Liver (tissue), 9 donors: ENCODE results near the gene PXMP4. TPM values are rescaled to one million over a fixed set of nuclear protein-coding genes. Genes with fewer than 3 reads are reported as not detected.

Experiments used
- DNase-seq: peaks from one replicate; pipeline ENCODE4 v3.0.0-alpha.2; 2017; ENCODE audit warnings: low spot score
- H3K27ac ChIP-seq, 2 donors: one replicate each; pipeline ENCODE4 v1.7.0; 2013; ENCODE audit warnings: inconsistent platforms in 2 of 2, low read length in 2 of 2, control low read depth in 1 of 2, low read depth in 1 of 2, mild to moderate bottlenecking in 1 of 2
- H3K27me3 ChIP-seq, 4 donors: one replicate each; pipeline versions ENCODE4 v1.6.1 to v1.7.0; 2013; ENCODE audit warnings: low read length in 3 of 4, inconsistent platforms in 1 of 4, mild to moderate bottlenecking in 1 of 4, moderate library complexity in 1 of 4; ENCODE audit not compliant: control insufficient read depth in 4 of 4, insufficient read depth in 4 of 4
- H3K36me3 ChIP-seq, 4 donors: one replicate each; pipeline versions ENCODE4 v1.6.1 to v1.7.0; 2013; ENCODE audit warnings: low read length in 3 of 4, mild to moderate bottlenecking in 3 of 4, low read depth in 1 of 4, moderate library complexity in 1 of 4; ENCODE audit not compliant: control insufficient read depth in 4 of 4, insufficient read depth in 3 of 4
- H3K4me1 ChIP-seq, 4 donors: one replicate each; pipeline versions ENCODE4 v1.6.1 to v1.7.0; 2013; ENCODE audit warnings: low read length in 3 of 4, mild to moderate bottlenecking in 3 of 4, moderate library complexity in 1 of 4; ENCODE audit not compliant: control insufficient read depth in 4 of 4, insufficient read depth in 4 of 4
- H3K4me3 ChIP-seq, 3 donors: one replicate each; pipeline versions ENCODE4 v1.6.1 to v1.7.0; 2013; ENCODE audit warnings: low read length in 3 of 3, control low read depth in 1 of 3, low read depth in 1 of 3, mild to moderate bottlenecking in 1 of 3
- H3K9ac ChIP-seq, 2 donors: one replicate each; pipeline ENCODE4 v1.7.0; 2013; ENCODE audit warnings: low read length in 2 of 2, mild to moderate bottlenecking in 2 of 2, moderate library complexity in 2 of 2, control low read depth in 1 of 2, low read depth in 1 of 2
- H3K9me3 ChIP-seq, 4 donors: one replicate each; pipeline versions ENCODE4 v1.6.1 to v1.7.0; 2013; ENCODE audit warnings: low read length in 3 of 4; ENCODE audit not compliant: control insufficient read depth in 4 of 4
- EGR1 ChIP-seq, 2 donors: IDR thresholded peaks; 2 replicates each; pipeline ENCODE4 v1.6.1; 2016 to 2018; ENCODE audit warnings: antibody characterized with exemption in 2 of 2, low read depth in 2 of 2
- FOXA1 ChIP-seq: IDR thresholded peaks from 2 replicates; pipeline ENCODE4 v1.6.1; 2016; ENCODE audit warnings: antibody characterized with exemption
- FOXA2 ChIP-seq: IDR thresholded peaks from 2 replicates; pipeline ENCODE4 v1.6.1; 2016; ENCODE audit warnings: antibody characterized with exemption
- GABPA ChIP-seq, 2 donors: IDR thresholded peaks in 1 of 2; conservative IDR thresholded peaks in 1 of 2; 2 replicates each; pipeline ENCODE4 v1.6.1; 2016; ENCODE audit warnings: antibody characterized with exemption in 2 of 2, mild to moderate bottlenecking in 1 of 2, moderate library complexity in 1 of 2
- HNF4A ChIP-seq, 2 donors: conservative IDR thresholded peaks; 2 replicates each; pipeline ENCODE4 v1.6.1; 2016; ENCODE audit warnings: antibody characterized with exemption in 2 of 2, mild to moderate bottlenecking in 2 of 2
- HNF4G ChIP-seq: IDR thresholded peaks from 2 replicates; pipeline ENCODE4 v1.6.1; 2016; ENCODE audit warnings: antibody characterized with exemption
- JUND ChIP-seq, 2 donors: IDR thresholded peaks; 2 replicates each; pipeline ENCODE4 v1.6.1; 2016; ENCODE audit warnings: antibody characterized with exemption in 2 of 2
- NR2F2 ChIP-seq: IDR thresholded peaks from 2 replicates; pipeline ENCODE4 v1.6.1; 2016; ENCODE audit warnings: antibody characterized with exemption
- RAD21 ChIP-seq, 2 donors: IDR thresholded peaks; 2 replicates each; pipeline ENCODE4 v1.6.1; 2016; ENCODE audit warnings: antibody characterized with exemption in 2 of 2, mild to moderate bottlenecking in 2 of 2
- RXRA ChIP-seq, 2 donors: IDR thresholded peaks; 2 replicates each; pipeline ENCODE4 v1.6.1; 2017 to 2018; ENCODE audit warnings: antibody characterized with exemption in 2 of 2, mild to moderate bottlenecking in 1 of 2
- SP1 ChIP-seq: IDR thresholded peaks from 2 replicates; pipeline ENCODE4 v1.6.1; 2018; ENCODE audit warnings: antibody characterized with exemption, mild to moderate bottlenecking
- TAF1 ChIP-seq: conservative IDR thresholded peaks from 2 replicates; pipeline ENCODE4 v1.6.1; 2016; ENCODE audit warnings: antibody characterized with exemption, mild to moderate bottlenecking
- YY1 ChIP-seq: IDR thresholded peaks from 2 replicates; pipeline ENCODE4 v1.6.1; 2016; ENCODE audit warnings: antibody characterized with exemption, mild to moderate bottlenecking
- WGBS: extraction: QIAGEN DNeasy Blood & Tissue Kit; methylation state at CpG from one replicate; pipeline ENCODE4 v1.1.7; 2013; 5-methylcytosine and 5-hydroxymethylcytosine counted together
- polyA plus RNA-seq, 2 donors: library from polyadenylated mRNA; stranded (reverse) in 1 of 2; unstranded in 1 of 2; fragments of 200-250 nt in 1 of 2; fragments of >200 nt in 1 of 2; fragmentation: Nextera tagmentation in 1 of 2; extraction: Ambion mirVana in 1 of 2; gene quantifications; one replicate each; pipeline versions ENCODE4 v1.2.1 to v1.2.3, GENCODE V29; 2013 to 2015
- total RNA-seq, 2 donors: library from RNA; depleted of rRNA; stranded (reverse); fragments of >200 nt; gene quantifications; one replicate each; pipeline ENCODE4 v1.2.3, GENCODE V29; 2014
- TF ChIP-seq, protein P1 (sequence below): IDR thresholded peaks from 2 replicates; pipeline ENCODE4 v1.6.1; 2016; ENCODE audit warnings: antibody characterized with exemption
- TF ChIP-seq, protein P2 (sequence below): IDR thresholded peaks from 2 replicates; pipeline ENCODE4 v1.6.1; 2016; ENCODE audit warnings: antibody characterized with exemption
- TF ChIP-seq, protein P3 (sequence below): IDR thresholded peaks from 2 replicates; pipeline ENCODE4 v1.6.1; 2016; ENCODE audit warnings: antibody characterized with exemption
- TF ChIP-seq, protein P4 (sequence below): fragments of 150-350 bp; IDR thresholded peaks from 2 replicates; pipeline ENCODE4 v1.5.1; 2017; ENCODE audit warnings: improper control_type of control experiment, low read depth, low read length; ENCODE audit not compliant: missing input control
- TF ChIP-seq, protein P5 (sequence below): IDR thresholded peaks from 2 replicates; pipeline ENCODE4 v1.6.1; 2016; ENCODE audit warnings: antibody characterized with exemption, mild to moderate bottlenecking
- donor health status: healthy.
- donor health status: healthy.
- donor health status: healthy.
- donor health status: healthy.
- donor health status: healthy.

PXMP4 gene, protein sequence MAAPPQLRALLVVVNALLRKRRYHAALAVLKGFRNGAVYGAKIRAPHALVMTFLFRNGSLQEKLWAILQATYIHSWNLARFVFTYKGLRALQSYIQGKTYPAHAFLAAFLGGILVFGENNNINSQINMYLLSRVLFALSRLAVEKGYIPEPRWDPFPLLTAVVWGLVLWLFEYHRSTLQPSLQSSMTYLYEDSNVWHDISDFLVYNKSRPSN
- total RNA-seq (10 to 100 TPM in 1 of 2 donors, 1 to 10 TPM in 1; 7.5 to 11.1 TPM), polyA plus RNA-seq (10 to 100 TPM in 1 of 2 donors, 1 to 10 TPM in 1; 5.5 to 16.0 TPM)

DNA sequence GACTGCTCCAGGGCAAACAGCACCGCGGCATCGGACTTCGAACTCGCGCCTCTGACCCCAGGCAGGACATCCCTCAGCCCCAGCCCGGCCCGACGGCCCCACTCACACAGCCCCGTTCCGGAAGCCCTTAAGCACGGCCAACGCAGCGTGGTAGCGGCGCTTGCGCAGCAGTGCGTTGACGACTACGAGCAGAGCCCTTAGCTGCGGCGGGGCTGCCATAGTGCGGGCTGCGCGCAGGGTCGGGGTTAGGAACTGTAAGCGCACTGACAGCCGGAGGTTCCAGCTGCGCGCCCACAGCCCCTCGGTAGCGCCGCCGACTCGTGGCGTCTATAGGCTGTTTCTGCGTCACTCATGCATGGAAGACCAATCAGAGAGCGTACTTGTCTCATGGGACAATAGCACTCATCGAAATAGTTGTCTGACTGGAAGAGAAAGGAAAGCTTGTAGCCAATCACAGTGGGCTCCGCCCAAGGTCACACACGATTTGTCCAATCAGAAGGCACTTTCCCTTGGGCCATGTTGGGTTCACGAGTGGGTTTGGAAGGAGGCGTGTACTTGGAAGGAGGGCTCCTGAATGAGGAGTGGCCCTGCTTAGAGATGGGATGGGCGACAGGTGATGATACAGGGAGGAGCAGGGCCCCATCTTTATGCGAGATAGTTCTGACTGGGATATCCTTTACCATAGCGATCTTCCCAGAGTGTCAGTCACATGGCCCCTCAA is at the start of gene PXMP4:
PXMP4 (minus strand) TSS at position 322 of the 721 bp plus-strand sequence; CDS start at position 219, 103 bp downstream.
- H3K36me3 ChIP-seq: no peaks in the 10 kb centered on the region
- peak; percentile 84 for DNase-seq
- H3K9ac ChIP-seq: peak within 1 kb of the TSS in 1 of 2 donors; percentile 65
- H3K27me3 ChIP-seq: no peaks in the 10 kb centered on the region
- peak within 1 kb of the TSS; percentile 55 to 66 for H3K27ac ChIP-seq
- TF ChIP-seq NR2F2 (peak; percentile 57), YY1 (peak; percentile 76), GABPA (IDR thresholded peaks at IDR 0.05 in 1 of 2, conservative IDR thresholded peaks at IDR 0.05 in 1 of 2) (peak in 1 of 2 donors; percentile 43), JUND (IDR thresholded peaks at IDR 0.05) (no peak), EGR1 (IDR thresholded peaks at IDR 0.05; ENCODE audit: low read depth in 2 of 2) (no peak), HNF4A (conservative IDR thresholded peaks at IDR 0.05) (peak; percentile 74 to 81), RAD21 (IDR thresholded peaks at IDR 0.05) (no peak), RXRA (IDR thresholded peaks at IDR 0.05) (peak; percentile 29 to 58), HNF4G (peak; percentile 38), FOXA1 (no peak), SP1 (peak; percentile 98), FOXA2 (no peak), TAF1 (peak; percentile 47)
- TF ChIP-seq, protein P1, sequence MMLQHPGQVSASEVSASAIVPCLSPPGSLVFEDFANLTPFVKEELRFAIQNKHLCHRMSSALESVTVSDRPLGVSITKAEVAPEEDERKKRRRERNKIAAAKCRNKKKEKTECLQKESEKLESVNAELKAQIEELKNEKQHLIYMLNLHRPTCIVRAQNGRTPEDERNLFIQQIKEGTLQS: no peak
- TF ChIP-seq, protein P2, sequence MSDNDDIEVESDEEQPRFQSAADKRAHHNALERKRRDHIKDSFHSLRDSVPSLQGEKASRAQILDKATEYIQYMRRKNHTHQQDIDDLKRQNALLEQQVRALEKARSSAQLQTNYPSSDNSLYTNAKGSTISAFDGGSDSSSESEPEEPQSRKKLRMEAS: no peak
- TF ChIP-seq, protein P3, sequence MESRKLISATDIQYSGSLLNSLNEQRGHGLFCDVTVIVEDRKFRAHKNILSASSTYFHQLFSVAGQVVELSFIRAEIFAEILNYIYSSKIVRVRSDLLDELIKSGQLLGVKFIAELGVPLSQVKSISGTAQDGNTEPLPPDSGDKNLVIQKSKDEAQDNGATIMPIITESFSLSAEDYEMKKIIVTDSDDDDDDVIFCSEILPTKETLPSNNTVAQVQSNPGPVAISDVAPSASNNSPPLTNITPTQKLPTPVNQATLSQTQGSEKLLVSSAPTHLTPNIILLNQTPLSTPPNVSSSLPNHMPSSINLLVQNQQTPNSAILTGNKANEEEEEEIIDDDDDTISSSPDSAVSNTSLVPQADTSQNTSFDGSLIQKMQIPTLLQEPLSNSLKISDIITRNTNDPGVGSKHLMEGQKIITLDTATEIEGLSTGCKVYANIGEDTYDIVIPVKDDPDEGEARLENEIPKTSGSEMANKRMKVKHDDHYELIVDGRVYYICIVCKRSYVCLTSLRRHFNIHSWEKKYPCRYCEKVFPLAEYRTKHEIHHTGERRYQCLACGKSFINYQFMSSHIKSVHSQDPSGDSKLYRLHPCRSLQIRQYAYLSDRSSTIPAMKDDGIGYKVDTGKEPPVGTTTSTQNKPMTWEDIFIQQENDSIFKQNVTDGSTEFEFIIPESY: no peak
- TF ChIP-seq, protein P4, sequence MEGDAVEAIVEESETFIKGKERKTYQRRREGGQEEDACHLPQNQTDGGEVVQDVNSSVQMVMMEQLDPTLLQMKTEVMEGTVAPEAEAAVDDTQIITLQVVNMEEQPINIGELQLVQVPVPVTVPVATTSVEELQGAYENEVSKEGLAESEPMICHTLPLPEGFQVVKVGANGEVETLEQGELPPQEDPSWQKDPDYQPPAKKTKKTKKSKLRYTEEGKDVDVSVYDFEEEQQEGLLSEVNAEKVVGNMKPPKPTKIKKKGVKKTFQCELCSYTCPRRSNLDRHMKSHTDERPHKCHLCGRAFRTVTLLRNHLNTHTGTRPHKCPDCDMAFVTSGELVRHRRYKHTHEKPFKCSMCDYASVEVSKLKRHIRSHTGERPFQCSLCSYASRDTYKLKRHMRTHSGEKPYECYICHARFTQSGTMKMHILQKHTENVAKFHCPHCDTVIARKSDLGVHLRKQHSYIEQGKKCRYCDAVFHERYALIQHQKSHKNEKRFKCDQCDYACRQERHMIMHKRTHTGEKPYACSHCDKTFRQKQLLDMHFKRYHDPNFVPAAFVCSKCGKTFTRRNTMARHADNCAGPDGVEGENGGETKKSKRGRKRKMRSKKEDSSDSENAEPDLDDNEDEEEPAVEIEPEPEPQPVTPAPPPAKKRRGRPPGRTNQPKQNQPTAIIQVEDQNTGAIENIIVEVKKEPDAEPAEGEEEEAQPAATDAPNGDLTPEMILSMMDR: no peak
- TF ChIP-seq, protein P5, sequence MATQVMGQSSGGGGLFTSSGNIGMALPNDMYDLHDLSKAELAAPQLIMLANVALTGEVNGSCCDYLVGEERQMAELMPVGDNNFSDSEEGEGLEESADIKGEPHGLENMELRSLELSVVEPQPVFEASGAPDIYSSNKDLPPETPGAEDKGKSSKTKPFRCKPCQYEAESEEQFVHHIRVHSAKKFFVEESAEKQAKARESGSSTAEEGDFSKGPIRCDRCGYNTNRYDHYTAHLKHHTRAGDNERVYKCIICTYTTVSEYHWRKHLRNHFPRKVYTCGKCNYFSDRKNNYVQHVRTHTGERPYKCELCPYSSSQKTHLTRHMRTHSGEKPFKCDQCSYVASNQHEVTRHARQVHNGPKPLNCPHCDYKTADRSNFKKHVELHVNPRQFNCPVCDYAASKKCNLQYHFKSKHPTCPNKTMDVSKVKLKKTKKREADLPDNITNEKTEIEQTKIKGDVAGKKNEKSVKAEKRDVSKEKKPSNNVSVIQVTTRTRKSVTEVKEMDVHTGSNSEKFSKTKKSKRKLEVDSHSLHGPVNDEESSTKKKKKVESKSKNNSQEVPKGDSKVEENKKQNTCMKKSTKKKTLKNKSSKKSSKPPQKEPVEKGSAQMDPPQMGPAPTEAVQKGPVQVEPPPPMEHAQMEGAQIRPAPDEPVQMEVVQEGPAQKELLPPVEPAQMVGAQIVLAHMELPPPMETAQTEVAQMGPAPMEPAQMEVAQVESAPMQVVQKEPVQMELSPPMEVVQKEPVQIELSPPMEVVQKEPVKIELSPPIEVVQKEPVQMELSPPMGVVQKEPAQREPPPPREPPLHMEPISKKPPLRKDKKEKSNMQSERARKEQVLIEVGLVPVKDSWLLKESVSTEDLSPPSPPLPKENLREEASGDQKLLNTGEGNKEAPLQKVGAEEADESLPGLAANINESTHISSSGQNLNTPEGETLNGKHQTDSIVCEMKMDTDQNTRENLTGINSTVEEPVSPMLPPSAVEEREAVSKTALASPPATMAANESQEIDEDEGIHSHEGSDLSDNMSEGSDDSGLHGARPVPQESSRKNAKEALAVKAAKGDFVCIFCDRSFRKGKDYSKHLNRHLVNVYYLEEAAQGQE: no peak
- peak within 1 kb of the TSS; percentile 61 to 88 (median 86) for H3K4me3 ChIP-seq
- WGBS: 6% methylated on average over 46 of the region's 46 CpGs
- no peaks in the 10 kb centered on the region for H3K9me3 ChIP-seq
- peaks cover 6 to 24% (median 15%) of the 10 kb centered on the region in 4 donors for H3K4me1 ChIP-seq
